Gastroesophageal sphincter (tissue), 4 donors: ENCODE measurements around the gene HDLBP. TPM values are rescaled to one million over a fixed set of nuclear protein-coding genes. Genes with fewer than 3 reads are reported as not detected.

ENCODE experiments used
- ATAC-seq: fragments of 150-250 bp; one replicate; pipeline ENCODE4 v1.9.1; 2016; ENCODE audit warnings: mild to moderate bottlenecking, moderate library complexity
- H3K27ac ChIP-seq, 4 donors: fragments of 200-600 bp; sonication (generic) in 3 of 4; 1 replicate in 3 of 4; 2 replicates in 1 of 4; pipeline ENCODE4 v1.5.1; 2016 to 2019
- H3K27me3 ChIP-seq: fragments of 200-600 bp; sonication (generic); one replicate; pipeline ENCODE4 v1.5.1; 2019
- H3K36me3 ChIP-seq, 2 donors: fragments of 200-600 bp; sonication (generic); one replicate each; pipeline ENCODE4 v1.5.1; 2019; ENCODE audit warnings: control low read depth in 1 of 2
- H3K4me1 ChIP-seq, 3 donors: fragments of 200-600 bp; sonication (generic); 1 replicate in 2 of 3; 2 replicates in 1 of 3; pipeline ENCODE4 v1.5.1; 2016 to 2019; ENCODE audit warnings: control low read depth in 2 of 3
- H3K4me3 ChIP-seq, 2 donors: fragments of 200-600 bp; sonication (generic); one replicate each; pipeline ENCODE4 v1.5.1; 2019; ENCODE audit warnings: mild to moderate bottlenecking in 1 of 2, moderate library complexity in 1 of 2
- H3K9me3 ChIP-seq, 3 donors: fragments of 200-600 bp; sonication (generic); one replicate each; pipeline ENCODE4 v1.5.1; 2017 to 2019; ENCODE audit warnings: control low read depth in 2 of 3
- CTCF ChIP-seq, 4 experiments: fragments of 200-600 bp in 2 of 4; fragments of 450-650 bp in 2 of 4; sonication (generic) in 1 of 4; IDR thresholded peaks; one replicate each; pipeline ENCODE4 v1.5.1; 2017 to 2019; ENCODE audit warnings: antibody characterized with exemption in 4 of 4, mild to moderate bottlenecking in 2 of 4, moderate library complexity in 2 of 4
- EP300 ChIP-seq: sonication (generic); formaldehyde crosslinking; IDR thresholded peaks from one replicate; pipeline ENCODE4 v1.6.1; 2017; ENCODE audit warnings: antibody characterized with exemption, mild to moderate bottlenecking
- POLR2A ChIP-seq, 2 donors: fragments of 450-650 bp; IDR thresholded peaks; one replicate each; pipeline ENCODE4 v1.6.1; 2017; ENCODE audit warnings: antibody characterized with exemption in 2 of 2, mild to moderate bottlenecking in 2 of 2, moderate library complexity in 1 of 2
- POLR2AphosphoS5 ChIP-seq: sonication (generic); formaldehyde crosslinking; IDR thresholded peaks from one replicate; pipeline ENCODE4 v1.6.1; 2017; ENCODE audit warnings: antibody characterized with exemption
- WGBS, 2 donors: methylation state at CpG; one replicate each; pipeline ENCODE4 v1.1.5; 2018; ENCODE audit warnings: low coverage in 1 of 2; 5-methylcytosine and 5-hydroxymethylcytosine counted together
- total RNA-seq, 4 donors: library from RNA; depleted of rRNA; stranded (reverse); fragments of >200 nt; gene quantifications; one replicate each; pipeline ENCODE4 v1.1.0, GENCODE V29; 2016

HDLBP gene
- total RNA-seq, 4 donors from 2014 or later, result 279 to 367 (median 295) TPM

GRCh38 chr2:241248897-241249296 is 66.6 kb downstream of the HDLBP start:
- Histone ChIP-seq H3K27ac (no peak overlapping the region), H3K4me3 (no peak overlapping the region), H3K36me3 (peaks cover 0 to 100% of the 10 kb centered on the region in 2 donors), H3K27me3 (no peaks in the 10 kb centered on the region), H3K9me3 (no peaks in the 10 kb centered on the region), H3K4me1 (no peaks in the 10 kb centered on the region)
- ATAC-seq, result no peak
- WGBS, 2 donors, result 68 to 71% methylated on average over 4 to 5 of the region's 6 CpGs
- no peak for TF ChIP-seq POLR2AphosphoS5
- TF ChIP-seq POLR2A (IDR thresholded peaks at IDR 0.05), result no peak
- no peak for TF ChIP-seq EP300
- TF ChIP-seq CTCF (IDR thresholded peaks at IDR 0.05), result no peak

- 83 to 100% methylated on average over 3 to 4 of the region's 11 CpGs for WGBS, 2 donors
- peaks cover 0 to 100% of the 10 kb centered on the region in 2 donors for H3K36me3 ChIP-seq
- no peaks in the 10 kb centered on the region for H3K9me3 ChIP-seq
- H3K4me1 ChIP-seq, result no peaks in the 10 kb centered on the region
- no peaks in the 10 kb centered on the region for H3K27me3 ChIP-seq
- no peak for ATAC-seq
- H3K27ac ChIP-seq, result no peak overlapping the region
- no peak overlapping the region for H3K4me3 ChIP-seq
- TF ChIP-seq CTCF (IDR thresholded peaks at IDR 0.05), result no peak
- no peak for TF ChIP-seq EP300
- TF ChIP-seq POLR2AphosphoS5, result no peak
- no peak for TF ChIP-seq POLR2A (IDR thresholded peaks at IDR 0.05)
These were observed 67.2 kb downstream of the HDLBP start for GRCh38 chr2:241248289-241248688.

- Histone ChIP-seq H3K9me3 (no peaks in the 10 kb centered on the region), H3K36me3 (peaks cover 0 to 100% of the 10 kb centered on the region in 2 donors)
- no peak for TF ChIP-seq EP300
- no peak for TF ChIP-seq POLR2AphosphoS5
- no peak for TF ChIP-seq CTCF (IDR thresholded peaks at IDR 0.05)
- no peak for TF ChIP-seq POLR2A (IDR thresholded peaks at IDR 0.05)
These were observed 71.1 kb downstream of the HDLBP start for GRCh38 chr2:241244368-241244767.

GRCh38 chr2:241242306-241242705 is 73.2 kb downstream of the HDLBP start:
- TF ChIP-seq EP300 (no peak), CTCF (IDR thresholded peaks at IDR 0.05) (no peak), POLR2AphosphoS5 (no peak), POLR2A (IDR thresholded peaks at IDR 0.05) (no peak)
- 71 to 80% methylated on average over 1 to 5 of the region's 14 CpGs for WGBS, 2 donors
- Histone ChIP-seq H3K4me1 (no peaks in the 10 kb centered on the region), H3K27me3 (no peaks in the 10 kb centered on the region), H3K36me3 (peaks cover 0 to 100% of the 10 kb centered on the region in 2 donors), H3K9me3 (no peaks in the 10 kb centered on the region), H3K4me3 (no peak overlapping the region), H3K27ac (no peak overlapping the region)
- ATAC-seq, result no peak

More at GRCh38 chr2:241244368-241244767, 71.1 kb downstream of the HDLBP start:
- Histone ChIP-seq H3K27ac (no peak overlapping the region), H3K4me1 (no peaks in the 10 kb centered on the region), H3K27me3 (no peaks in the 10 kb centered on the region), H3K4me3 (no peak overlapping the region)
- no peak for ATAC-seq
- WGBS, 2 donors, result 93 to 95% methylated on average over 5 to 6 of the region's 6 CpGs

- Histone ChIP-seq H3K36me3 (peaks cover 0 to 100% of the 10 kb centered on the region in 2 donors), H3K27ac (no peak overlapping the region), H3K27me3 (no peaks in the 10 kb centered on the region), H3K9me3 (no peaks in the 10 kb centered on the region), H3K4me3 (no peak overlapping the region), H3K4me1 (no peaks in the 10 kb centered on the region)
- ATAC-seq, result no peak
- 86 to 100% methylated on average over 1 to 4 of the region's 4 CpGs for WGBS, 2 donors
- no peak for TF ChIP-seq POLR2A (IDR thresholded peaks at IDR 0.05)
- TF ChIP-seq CTCF (IDR thresholded peaks at IDR 0.05), result no peak
These were observed 73.8 kb downstream of the HDLBP start for GRCh38 chr2:241241669-241242068.
